K562 (cell line): ENCODE data around the gene SAMD4A. TPM values are rescaled to one million over a fixed set of nuclear protein-coding genes. Genes with fewer than 3 reads are reported as not detected.

ENCODE experiments used
- ATAC-seq: fragments of 200-7000 bp; cut with Tn5 transposase; 3 replicates; pipeline ENCODE4 v1.9.1; 2020; ENCODE audit warnings: moderate library complexity
- BruUV-seq: library from RNA; stranded (reverse); fragments of 400-500 nt; replicated peaks from 2 replicates; lab custom pipeline; 2021; lab: Mats Ljungman, UMichigan
- CTCF ChIA-PET: fragments of 300-600 bp; formaldehyde crosslinking; extraction: SDS; loops from one replicate; lab custom pipeline; 2021; ENCODE audit warnings: low intra/inter-chr PET ratio; lab: Yijun Ruan, JAX
- POLR2A ChIA-PET: fragments of 300-600, 350-650 bp; sonication (Branson Sonifier 250); formaldehyde crosslinking; extraction: SDS; loops from one replicate; lab custom pipeline; 2021; ENCODE audit warnings: antibody characterized with exemption, inconsistent platforms; lab: Yijun Ruan, JAX
- DNase-seq, 4 experiments: peaks; one replicate each; pipeline versions ENCODE4 v3.0.0 to v3.0.0-alpha.2; 2011 to 2018; ENCODE audit warnings: low spot score in 3 of 4, mixed read lengths in 3 of 4; ENCODE audit errors: extremely low read depth in 1 of 4
- FAIRE-seq: peaks from 2 replicates; lab custom pipeline; 2011; peaks lifted over from hg19 to GRCh38; lab: Jason Lieb, UNC
- H2AFZ ChIP-seq: 2 replicates; pipeline ENCODE4 v1.6.0; 2011; ENCODE audit warnings: low read depth, low read length, control low read depth, inconsistent platforms
- H3K27ac ChIP-seq: fragments of 200-600 bp; 3 replicates; pipeline ENCODE4 v1.8.0; 2011; ENCODE audit warnings: low read depth, mild to moderate bottlenecking, control low read depth, inconsistent platforms, low read length, moderate library complexity, mixed read lengths; ENCODE audit errors: extremely low read depth
- H3K27me3 ChIP-seq, 2 experiments: fragments of 300-600 bp in 1 of 2; 2 replicates in 1 of 2; 3 replicates in 1 of 2; pipeline versions ENCODE4 v1.6.0 to v1.8.0; 2011; ENCODE audit warnings: inconsistent platforms in 2 of 2, low read length in 2 of 2, mild to moderate bottlenecking in 1 of 2, mixed read lengths in 1 of 2, moderate library complexity in 1 of 2; ENCODE audit not compliant: control insufficient read depth in 2 of 2, insufficient read depth in 2 of 2
- H3K36me3 ChIP-seq: fragments of 300-600 bp; 3 replicates; pipeline ENCODE4 v1.8.0; 2011; ENCODE audit warnings: mild to moderate bottlenecking, low read length, inconsistent platforms; ENCODE audit not compliant: control insufficient read depth, insufficient read depth
- H3K4me1 ChIP-seq, 2 experiments: fragments of 200-600 bp in 1 of 2; replicated peaks in 1 of 2; 2 replicates in 1 of 2; 3 replicates in 1 of 2; pipeline versions ENCODE4 v1.5.1 to v1.8.0; 2011; ENCODE audit warnings: inconsistent platforms in 2 of 2, low read length in 2 of 2, mild to moderate bottlenecking in 1 of 2, mixed read lengths in 1 of 2, moderate library complexity in 1 of 2; ENCODE audit not compliant: control insufficient read depth in 2 of 2, insufficient read depth in 2 of 2
- H3K4me2 ChIP-seq: 2 replicates; pipeline ENCODE4 v1.6.1; 2011; ENCODE audit warnings: low read length, control low read depth, inconsistent platforms, mixed read lengths; ENCODE audit not compliant: insufficient read depth
- H3K4me3 ChIP-seq: fragments of 200-600 bp; sonication (generic), shearing (Covaris generic); 2 replicates; pipeline ENCODE4 v1.5.1; 2016; ENCODE audit warnings: control low read depth, inconsistent platforms
- H3K79me2 ChIP-seq: fragments of 200-600 bp; 3 replicates; pipeline ENCODE4 v1.8.0; 2011; ENCODE audit warnings: low read length, inconsistent platforms; ENCODE audit not compliant: control insufficient read depth, insufficient read depth
- H3K9ac ChIP-seq, 2 experiments: 2 replicates each; pipeline versions ENCODE4 v1.6.0 to v1.6.1; 2011; ENCODE audit warnings: low read depth in 2 of 2, low read length in 2 of 2, control low read depth in 1 of 2, inconsistent platforms in 1 of 2, mild to moderate bottlenecking in 1 of 2, mixed read lengths in 1 of 2; ENCODE audit not compliant: insufficient read depth in 1 of 2
- H3K9me1 ChIP-seq: one replicate; pipeline ENCODE4 v1.6.0; 2011; ENCODE audit warnings: inconsistent platforms, mild to moderate bottlenecking, low read length, moderate library complexity; ENCODE audit not compliant: control insufficient read depth, insufficient read depth
- H3K9me3 ChIP-seq: replicated peaks from 2 replicates; pipeline ENCODE4 v1.5.1; 2011; ENCODE audit warnings: low read depth, low read length, inconsistent platforms; ENCODE audit not compliant: control insufficient read depth, insufficient read depth
- H4K20me1 ChIP-seq: replicated peaks from 2 replicates; pipeline ENCODE4 v1.6.1; 2011; ENCODE audit warnings: low read length, inconsistent platforms, mixed read lengths; ENCODE audit not compliant: control insufficient read depth, insufficient read depth
- BDP1 ChIP-seq: IDR thresholded peaks from 3 replicates; pipeline ENCODE4 v1.6.1; 2011; ENCODE audit not compliant: insufficient read length, insufficient read depth
- BRD4 ChIP-seq: fragments of 200-600 bp; sonication (generic); IDR thresholded peaks from 2 replicates; pipeline ENCODE4 v1.6.1; 2017; ENCODE audit warnings: inconsistent platforms
- DACH1 ChIP-seq: fragments of 450-650 bp; IDR thresholded peaks from 2 replicates; pipeline ENCODE4 v1.6.1; 2018; ENCODE audit not compliant: partially characterized antibody
- DIDO1 ChIP-seq: fragments of 450-650 bp; IDR thresholded peaks from 2 replicates; pipeline ENCODE4 v1.6.1; 2016; ENCODE audit warnings: low read depth, missing biosample characterization, missing genetic modification characterization
- ETV1 ChIP-seq: fragments of 450-650 bp; conservative IDR thresholded peaks from 2 replicates; pipeline ENCODE4 v1.6.1; 2016; ENCODE audit warnings: missing genetic modification characterization, control low read depth, low read depth, missing compliant biosample characterization
- JUNB ChIP-seq: fragments of 450-650 bp; formaldehyde crosslinking; conservative IDR thresholded peaks from 2 replicates; pipeline ENCODE4 v1.4.0; 2020; ENCODE audit warnings: mild to moderate bottlenecking
- NCOA1 ChIP-seq: fragments of 450-650 bp; IDR thresholded peaks from 2 replicates; pipeline ENCODE4 v1.6.1; 2016; ENCODE audit warnings: low read depth
- PCBP1 ChIP-seq: fragments of 200-400 bp; formaldehyde crosslinking; IDR thresholded peaks from 2 replicates; pipeline ENCODE4 v1.6.1; 2018; ENCODE audit warnings: mild to moderate bottlenecking, low read depth, low read length; ENCODE audit not compliant: poor library complexity, severe bottlenecking
- PRDM10 ChIP-seq: fragments of 450-650 bp; IDR thresholded peaks from 2 replicates; pipeline ENCODE4 v1.6.1; 2018; ENCODE audit not compliant: partially characterized antibody
- RB1 ChIP-seq: fragments of 450-650 bp; IDR thresholded peaks from 2 replicates; pipeline ENCODE4 v1.6.1; 2017; ENCODE audit warnings: low read depth, mild to moderate bottlenecking
- RFX1 ChIP-seq: fragments of 450-650 bp; IDR thresholded peaks from 2 replicates; pipeline ENCODE4 v1.6.1; 2016; ENCODE audit warnings: mild to moderate bottlenecking, moderate library complexity
- SMC3 ChIP-seq: conservative IDR thresholded peaks from 2 replicates; pipeline ENCODE4 v1.6.1; 2011; ENCODE audit warnings: low read depth, low read length, improper control_type of control experiment; ENCODE audit not compliant: insufficient read depth
- TEAD2 ChIP-seq: fragments of 450-650 bp; IDR thresholded peaks from 2 replicates; pipeline ENCODE4 v1.6.1; 2016; ENCODE audit warnings: missing genetic modification characterization, control low read depth, missing compliant biosample characterization
- TFE3 ChIP-seq: fragments of 450-650 bp; formaldehyde crosslinking; IDR thresholded peaks from 2 replicates; pipeline ENCODE4 v1.4.0; 2020; ENCODE audit warnings: mild to moderate bottlenecking, mixed read lengths
- TRIM24 ChIP-seq, 2 experiments: fragments of 450-650 bp; IDR thresholded peaks; 2 replicates each; pipeline ENCODE4 v1.6.1; 2016
- XRCC4 ChIP-seq: IDR thresholded peaks from one replicate; pipeline ENCODE4 v1.6.1; 2011; ENCODE audit not compliant: insufficient read depth, insufficient read length; ENCODE audit errors: extremely low read depth
- ZNF23 ChIP-seq: fragments of 250-450 bp; sonication (Bioruptor Pico); IDR thresholded peaks from 2 replicates; pipeline ENCODE4 v1.4.0; 2020; ENCODE audit warnings: mild to moderate bottlenecking
- ZNF707 ChIP-seq: fragments of 250-450 bp; sonication (Bioruptor Pico); conservative IDR thresholded peaks from 2 replicates; pipeline ENCODE4 v1.8.0; 2022; ENCODE audit warnings: inconsistent platforms, mild to moderate bottlenecking, moderate library complexity
- WGBS: fragments of 100-300 bp; shearing (Covaris generic); methylation state at CpG from one replicate; pipeline ENCODE4 v1.1.6; 2016; ENCODE audit warnings: low coverage, mixed read lengths; ENCODE audit not compliant: insufficient coverage; ENCODE audit errors: missing lambda C conversion rate; 5-methylcytosine and 5-hydroxymethylcytosine counted together
- in situ Hi-C: fragments of 300-500 bp; cut with MboI; formaldehyde crosslinking; loops from 4 replicates; pipeline ENCODE4 v1.15.0; 2018; ENCODE audit warnings: inconsistent platforms, mixed read lengths
- intact Hi-C: fragments of 100-400 bp; cut with micrococcal nuclease; formaldehyde crosslinking; loops from 2 replicates; pipeline ENCODE4 v1.14.2; 2022
- polyA plus RNA-seq, 8 experiments: library from polyadenylated mRNA; depleted of rRNA in 4 of 8; stranded (reverse) in 5 of 8; unstranded in 3 of 8; fragments of >200 nt; fragmentation: Nextera tagmentation in 2 of 8; fragmentation: Illumina TruSeq in 1 of 8; extraction: Ambion mirVana in 2 of 8; extraction: Trizol in 1 of 8; gene quantifications; 2 replicates each; pipeline versions ENCODE4 v1.2.1 to v1.2.3, GENCODE V29; 2011 to 2014; ENCODE audit warnings: inconsistent platforms in 1 of 8, missing spikeins in 1 of 8
- total RNA-seq, 7 experiments: library from RNA; depleted of rRNA in 6 of 7; stranded (reverse); fragments of >200 nt in 6 of 7; fragmentation: Illumina TruSeq in 2 of 7; extraction: Trizol in 2 of 7; gene quantifications; 2 replicates each; pipeline versions ENCODE4 v1.2.1 to v1.2.3, GENCODE V29; 2011 to 2021; ENCODE audit warnings: low replicate concordance in 1 of 7

SAMD4A gene
- total and polyA plus RNA-seq, 9 of the 15 experiments (the other 6 are each of a cell fraction or from before 2014, with no cell fraction given) = 0.66 to 6.8 (median 3.3) TPM

GRCh38 chr14:54691525-54692283 lies 124.8 kb downstream of the SAMD4A start:
- Histone ChIP-seq H3K27ac (no peak overlapping the region; the same call in 2 of the 3 replicates), H3K4me3 (no peak overlapping the region), H3K9me1 (no peaks in the 10 kb centered on the region), H3K9ac (no peak overlapping the region), H3K4me2 (no peak overlapping the region), H3K4me1 (peaks cover 0 to 6% of the 10 kb centered on the region in 2 experiments; a peak in 2 of 5 replicates), H3K79me2 (peaks cover 10% of the 10 kb centered on the region; the same call in 2 of the 3 replicates), H4K20me1 (0 out of 2 replicates have a peak, but pooled peaks cover 3% of the 10 kb centered on the region), H3K27me3 (no peaks in the 10 kb centered on the region), H3K9me3 (no peaks in the 10 kb centered on the region), H2AFZ (no peak overlapping the region), H3K36me3 (peaks cover 3% of the 10 kb centered on the region; the same call in 1 of the 3 replicates)
- BruUV-seq = no TSS peak
- ChIA-PET CTCF (interaction anchor here (1.2 to 1.6 kb wide), 2 partner anchors 81 to 127 kb away, joined by 3 to 8 read pairs; no protein-coding TSS in a partner anchor), POLR2A (interaction anchor here (0.5 to 0.9 kb wide), 3 partner anchors 55 to 130 kb away, joined by 3 to 4 read pairs (median 3); no protein-coding TSS in a partner anchor)
- intact Hi-C loops (loop anchor here (1.0 to 10.0 kb wide), 3 partner anchors 81 to 327 kb away; no protein-coding TSS in a partner anchor), in situ Hi-C loops (no loop called here)
- ATAC-seq (peak; percentile 94), FAIRE-seq (peak; percentile 87), DNase-seq (peak; percentile 43 to 74 (median 59))
- 40% methylated on average over 4 of the region's 5 CpGs for WGBS
- no peak for TF ChIP-seq TFE3 (CRISPR knock-in tag)
- 0 out of 2 replicates have a peak, but pooled peaks have one; percentile 17 for TF ChIP-seq RB1
- TF ChIP-seq TEAD2 (tag) = no peak
- no peak for TF ChIP-seq DACH1
- no peak for TF ChIP-seq BRD4
- no peak for TF ChIP-seq XRCC4
- TF ChIP-seq ZNF707 (CRISPR knock-in tag) = no peak
- no peak for TF ChIP-seq TRIM24 (IDR thresholded peaks at IDR 0.05)
- no peak for TF ChIP-seq BDP1
- TF ChIP-seq NCOA1 = no peak
- no peak for TF ChIP-seq JUNB (CRISPR knock-in tag)
- no peak for TF ChIP-seq PCBP1
- 0 out of 2 replicates have a peak, but pooled peaks have one; percentile 18 for TF ChIP-seq ETV1
- TF ChIP-seq PRDM10 = no peak
- TF ChIP-seq SMC3 = peak; percentile 47
- no peak for TF ChIP-seq DIDO1 (tag)
- 0 out of 2 replicates have a peak, but pooled peaks have one; percentile 5 for TF ChIP-seq RFX1
- TF ChIP-seq ZNF23 = no peak
